ENCODE data around the gene CFAP46. TPM values are rescaled to one million over a fixed set of nuclear protein-coding genes. Genes with fewer than 3 reads are reported as not detected.

CFAP46 gene
- polyA plus RNA-seq, 3 donors: 0.07 TPM; not detected in 2

GRCh38 chr10:132883391-132883881 lies 58.9 kb downstream of the CFAP46 start:
- Histone ChIP-seq H3K79me2 (ENCODE audit: insufficient read depth, low read length) (no peaks in the 10 kb centered on the region), H3K4me3 (replicated peaks in 1 of 3; ENCODE audit: low read depth in 2 of 3, low read length in 3 of 3) (no peak overlapping the region), H3K9me3 (replicated peaks in 1 of 2; ENCODE audit: control insufficient read depth in 1 of 2, insufficient read depth in 1 of 2, low read length in 2 of 2) (no peaks in the 10 kb centered on the region), H3K27me3 (ENCODE audit: control insufficient read depth in 2 of 2, insufficient read depth in 2 of 2, low read length in 2 of 2) (peaks cover 0 to 4% of the 10 kb centered on the region in 2 donors), H4K20me1 (ENCODE audit: insufficient read depth, low read length) (no peaks in the 10 kb centered on the region), H3K36me3 (replicated peaks in 1 of 2; ENCODE audit: control insufficient read depth in 1 of 2, insufficient read depth in 2 of 2, low read length in 2 of 2) (no peaks in the 10 kb centered on the region), H3K9ac (ENCODE audit: insufficient read depth, low read length, poor library complexity, severe bottlenecking) (no peak overlapping the region), H2AFZ (ENCODE audit: insufficient read depth, low read depth, low read length, poor library complexity, severe bottlenecking) (no peak overlapping the region), H3K4me2 (replicated peaks; ENCODE audit: extremely low read depth, low read length, poor library complexity, severe bottlenecking) (no peak overlapping the region), H3K4me1 (ENCODE audit: control insufficient read depth in 1 of 2, insufficient read depth in 2 of 2, low read length in 2 of 2) (no peaks in the 10 kb centered on the region), H3K27ac (ENCODE audit: low read depth in 1 of 2, low read length in 2 of 2) (no peak overlapping the region)
- Mint-ChIP-seq H3K27me3 (ENCODE audit: low read depth in 3 of 3) (peaks cover 3 to 12% (median 5%) of the 10 kb centered on the region in 3 donors), H3K4me3 (no peak overlapping the region), H3K36me3 (no peaks in the 10 kb centered on the region), H3K27ac (no peak overlapping the region), H3K9me3 (peaks cover 0 to 3% (median 0%) of the 10 kb centered on the region in 7 donors), H3K4me1 (peaks cover 2% of the 10 kb centered on the region)
- 90% methylated on average over 20 of the region's 20 CpGs for WGBS (ENCODE audit: insufficient coverage)
- intact Hi-C loops (cut with micrococcal nuclease): no loop called here
- DNase-seq: no peak
- no peak for TF ChIP-seq CTCF (IDR thresholded peaks at IDR 0.05)

DNA sequence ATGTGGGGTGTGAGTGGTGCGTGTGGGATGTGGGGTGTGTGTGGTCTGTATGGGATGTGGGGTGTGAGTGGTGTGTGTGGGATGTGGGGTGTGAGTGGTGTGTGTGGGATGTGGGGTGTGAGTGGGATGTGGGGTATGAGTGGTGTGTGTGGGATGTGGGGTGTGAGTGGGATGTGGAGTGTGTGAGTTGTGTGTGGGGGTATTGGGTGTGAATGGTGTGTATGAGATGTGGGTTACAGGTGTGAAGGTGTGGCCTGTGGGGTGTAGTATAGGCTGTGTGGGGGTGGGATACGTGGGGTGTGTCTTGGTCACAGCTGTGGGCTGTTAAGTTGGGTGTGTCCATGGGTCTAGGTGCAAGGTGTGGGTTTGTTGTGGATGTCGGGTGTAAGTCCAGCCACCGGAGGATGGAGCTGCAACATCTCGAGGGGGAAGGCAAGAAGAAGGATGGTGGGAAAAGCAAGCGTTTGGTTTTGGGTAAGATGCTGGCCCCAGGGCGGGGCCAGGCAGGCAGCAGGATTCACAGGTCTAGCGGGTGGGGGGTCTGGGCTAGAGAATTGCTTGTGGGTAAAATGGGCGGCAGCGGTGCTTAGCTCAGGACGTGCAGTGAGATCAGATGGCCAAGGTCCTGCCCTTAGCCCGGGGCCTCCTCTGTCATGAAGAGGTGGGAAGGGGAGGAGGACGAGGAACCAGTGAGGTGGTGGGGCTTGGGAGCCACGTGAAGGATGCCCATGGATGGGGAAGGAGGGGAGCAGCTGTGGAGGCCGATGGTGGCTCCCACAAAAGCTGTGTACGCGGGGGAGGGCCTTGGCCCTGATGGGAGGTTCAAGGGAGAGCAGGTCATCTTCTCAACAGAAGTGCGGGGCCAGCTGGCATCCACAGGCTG lies 60.1 kb downstream of the CFAP46 start:
- no peaks in the 10 kb centered on the region for H3K36me3 Mint-ChIP-seq
- no peaks in the 10 kb centered on the region for H3K36me3 ChIP-seq (replicated peaks in 1 of 2; ENCODE audit: control insufficient read depth in 1 of 2, insufficient read depth in 2 of 2, low read length in 2 of 2)
- H3K4me1 Mint-ChIP-seq: peaks cover 2% of the 10 kb centered on the region
- H3K79me2 ChIP-seq (ENCODE audit: insufficient read depth, low read length): no peaks in the 10 kb centered on the region
- WGBS (ENCODE audit: insufficient coverage): 87% methylated on average over 15 of the region's 18 CpGs
- peaks cover 0 to 4% of the 10 kb centered on the region in 2 donors for H3K27me3 ChIP-seq (ENCODE audit: control insufficient read depth in 2 of 2, insufficient read depth in 2 of 2, low read length in 2 of 2)
- no peak overlapping the region for H3K9ac ChIP-seq (ENCODE audit: insufficient read depth, low read length, poor library complexity, severe bottlenecking)
- no peak overlapping the region for H3K4me3 ChIP-seq (replicated peaks in 1 of 3; ENCODE audit: low read depth in 2 of 3, low read length in 3 of 3)
- H3K27me3 Mint-ChIP-seq (ENCODE audit: low read depth in 3 of 3): peaks cover 3 to 13% (median 5%) of the 10 kb centered on the region in 3 donors
- H3K27ac Mint-ChIP-seq: peak overlapping the region in 1 of 7 donors; percentile 9
- no peak overlapping the region for H3K4me2 ChIP-seq (replicated peaks; ENCODE audit: extremely low read depth, low read length, poor library complexity, severe bottlenecking)
- no peak overlapping the region for H2AFZ ChIP-seq (ENCODE audit: insufficient read depth, low read depth, low read length, poor library complexity, severe bottlenecking)
- H3K9me3 ChIP-seq (replicated peaks in 1 of 2; ENCODE audit: control insufficient read depth in 1 of 2, insufficient read depth in 1 of 2, low read length in 2 of 2): no peaks in the 10 kb centered on the region
- H3K9me3 Mint-ChIP-seq: no peaks in the 10 kb centered on the region
- H4K20me1 ChIP-seq (ENCODE audit: insufficient read depth, low read length): no peaks in the 10 kb centered on the region
- no peak for DNase-seq
- intact Hi-C loops (cut with micrococcal nuclease): no loop called here
- H3K4me1 ChIP-seq (ENCODE audit: control insufficient read depth in 1 of 2, insufficient read depth in 2 of 2, low read length in 2 of 2): no peaks in the 10 kb centered on the region
- TF ChIP-seq CTCF (IDR thresholded peaks at IDR 0.05): no peak
- H3K4me3 Mint-ChIP-seq: peak overlapping the region in 1 of 2 donors; percentile 11
- H3K27ac ChIP-seq (ENCODE audit: low read depth in 1 of 2, low read length in 2 of 2): no peak overlapping the region

Data from CD14-positive monocyte (primary cell).